ENCODE data around the gene SRGAP1. TPM values are rescaled to one million over a fixed set of nuclear protein-coding genes. Genes with fewer than 3 reads are reported as not detected.

Gene SRGAP1
- total and polyA plus RNA-seq, 9 of the 15 experiments (the other 6 are each of a cell fraction or from before 2014, with no cell fraction given): 0.01 to 0.13 (median 0.04) TPM; not detected in 3

- ChIA-PET POLR2A (no interaction called here), CTCF (ENCODE audit: low intra/inter-chr PET ratio) (no interaction called here)
- H3K36me3 ChIP-seq (ENCODE audit: control insufficient read depth, insufficient read depth, low read length): peaks cover 29% of the 10 kb centered on the region; the same call in 2 of the 3 replicates
- intact Hi-C loops (cut with micrococcal nuclease) (no loop called here), in situ Hi-C loops (cut with MboI) (loop anchor here (25.0 kb wide), 1 partner anchor 396 kb away; no protein-coding TSS in a partner anchor)
- DNase-seq (ENCODE audit: extremely low read depth in 1 of 4, low spot score in 3 of 4): no peak
- H3K79me2 ChIP-seq (ENCODE audit: control insufficient read depth, insufficient read depth, low read length): no peaks in the 10 kb centered on the region
- H3K9ac ChIP-seq (ENCODE audit: insufficient read depth in 1 of 2, low read depth in 2 of 2, low read length in 2 of 2): no peak overlapping the region
- peaks cover 0 to under 1% of the 10 kb centered on the region in 2 experiments; a peak in 2 of 5 replicates for H3K27me3 ChIP-seq (ENCODE audit: control insufficient read depth in 2 of 2, insufficient read depth in 2 of 2, low read length in 2 of 2)
- H3K4me2 ChIP-seq (ENCODE audit: insufficient read depth, low read length): no peak overlapping the region
- H3K27ac ChIP-seq (ENCODE audit: extremely low read depth, low read depth, low read length): no peak overlapping the region
- TF ChIP-seq SOX6 (IDR thresholded peaks at IDR 0.05): no peak
- TF ChIP-seq ZNF133 (CRISPR knock-in tag; IDR thresholded peaks at IDR 0.05): no peak
- no peak for TF ChIP-seq SMARCA5 (IDR thresholded peaks at IDR 0.05)
- TF ChIP-seq RBM22 (IDR thresholded peaks at IDR 0.05; ENCODE audit: low read depth, low read length, poor library complexity, severe bottlenecking): no peak
- no peak for TF ChIP-seq C11orf30 (IDR thresholded peaks at IDR 0.05; ENCODE audit: low read depth)
- no peak for TF ChIP-seq ZNF512 (tag; IDR thresholded peaks at IDR 0.05)
- no peak for TF ChIP-seq GATAD2B (IDR thresholded peaks at IDR 0.05; ENCODE audit: borderline replicate concordance)
- TF ChIP-seq NUFIP1 (IDR thresholded peaks at IDR 0.05; ENCODE audit: partially characterized antibody): no peak
- TF ChIP-seq ID3 (CRISPR knock-in tag; IDR thresholded peaks at IDR 0.05): no peak
- no peak for TF ChIP-seq ID3 (tag; IDR thresholded peaks at IDR 0.05)
- TF ChIP-seq RBM25 (IDR thresholded peaks at IDR 0.05; ENCODE audit: low read depth, low read length, severe bottlenecking): no peak
- no peaks in the 10 kb centered on the region for H3K9me3 ChIP-seq (replicated peaks; ENCODE audit: control insufficient read depth, insufficient read depth, low read depth, low read length)
- H3K9me1 ChIP-seq (ENCODE audit: control insufficient read depth, insufficient read depth, low read length): no peaks in the 10 kb centered on the region
- no TSS peak for BruUV-seq (replicated peaks)
- H3K4me1 ChIP-seq (replicated peaks in 1 of 2; ENCODE audit: control insufficient read depth in 2 of 2, insufficient read depth in 2 of 2, low read length in 2 of 2): no peaks in the 10 kb centered on the region
- no peak for ATAC-seq
- H3K4me3 ChIP-seq: no peak overlapping the region
- 81% methylated on average over 5 of the region's 5 CpGs for WGBS (ENCODE audit: insufficient coverage, low coverage, missing lambda C conversion rate)
- no peaks in the 10 kb centered on the region for H4K20me1 ChIP-seq (replicated peaks; ENCODE audit: control insufficient read depth, insufficient read depth, low read length)
- no peak overlapping the region for H2AFZ ChIP-seq (ENCODE audit: low read depth, low read length)
- no peak for FAIRE-seq
Observed at GRCh38 chr12:63808631-63809030, 35.9 kb upstream of the SRGAP1 start.

All from K562 (cell line).